A549 (cell line): ENCODE measurements around the gene RAB13.

Source experiments
- CEBPB ChIP-seq, 2 experiments: fragments of >200 bp in 1 of 2; sonication (Bioruptor Twin) in 1 of 2; formaldehyde crosslinking in 1 of 2; IDR thresholded peaks; 2 replicates each; pipeline ENCODE4 v1.6.1; 2012 to 2016
- CHD2 ChIP-seq: fragments of 150-350 bp; IDR thresholded peaks from 2 replicates; pipeline ENCODE4 v1.6.1; 2014; ENCODE audit warnings: low read length; ENCODE audit not compliant: partially characterized antibody
- CTCF ChIP-seq: fragments of >200 bp; sonication (Bioruptor Twin); formaldehyde crosslinking; IDR thresholded peaks from 3 replicates; pipeline ENCODE4 v1.5.1; 2016
- EHF ChIP-seq: fragments of 250-450 bp; sonication (Bioruptor Pico); IDR thresholded peaks from 2 replicates; pipeline ENCODE4 v1.5.0; 2020; ENCODE audit warnings: mild to moderate bottlenecking
- JUNB ChIP-seq: fragments of >200 bp; sonication (Bioruptor Twin); formaldehyde crosslinking; IDR thresholded peaks from 2 replicates; pipeline ENCODE4 v1.6.1; 2016
- MAFK ChIP-seq: fragments of 450-650 bp; IDR thresholded peaks from 2 replicates; pipeline ENCODE4 v1.6.1; 2014; ENCODE audit not compliant: partially characterized antibody
- NPAS2 ChIP-seq: fragments of 250-450 bp; sonication (Bioruptor Pico); IDR thresholded peaks from 2 replicates; pipeline ENCODE4 v1.8.0; 2022; ENCODE audit warnings: mild to moderate bottlenecking, moderate library complexity, borderline replicate concordance
- NR3C1 ChIP-seq: fragments of >200 bp; sonication (Bioruptor Twin); formaldehyde crosslinking; IDR thresholded peaks from 3 replicates; pipeline ENCODE4 v1.6.1; 2017
- POLR2A ChIP-seq: IDR thresholded peaks from 2 replicates; pipeline ENCODE4 v1.6.1; 2012; ENCODE audit warnings: mild to moderate bottlenecking, low read length
- ZFP36 ChIP-seq: fragments of 450-650 bp; IDR thresholded peaks from 2 replicates; pipeline ENCODE4 v1.6.1; 2014; ENCODE audit warnings: borderline replicate concordance; ENCODE audit not compliant: partially characterized antibody

DNA sequence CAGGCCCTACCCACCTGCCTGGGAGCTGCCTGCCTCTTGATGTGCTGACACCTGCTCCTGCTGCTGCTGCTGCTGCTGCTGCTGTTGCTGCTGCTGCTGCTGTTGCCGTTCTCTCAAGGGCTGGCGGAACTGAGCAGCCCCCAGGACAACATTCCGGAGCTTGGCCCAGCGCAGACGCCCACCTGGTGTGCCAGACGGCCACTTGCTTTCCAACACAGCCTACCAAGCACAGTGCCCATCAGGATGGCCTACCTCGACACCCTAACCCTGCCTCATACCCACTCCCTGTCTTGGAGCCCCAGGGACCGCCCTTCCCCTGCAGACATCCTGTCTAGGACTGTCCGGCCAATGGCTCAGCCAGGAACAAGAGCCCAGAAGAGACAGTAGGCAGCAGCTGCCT is 51.4 kb downstream of the RAB13 start:
- no peak for TF ChIP-seq CHD2
- no peak for TF ChIP-seq NR3C1
- no peak for TF ChIP-seq CTCF
- no peak for TF ChIP-seq ZFP36
- no peak for TF ChIP-seq EHF (CRISPR knock-in tag)
- no peak for TF ChIP-seq POLR2A
- no peak for TF ChIP-seq CEBPB (IDR thresholded peaks at IDR 0.05)
- TF ChIP-seq JUNB = no peak
- no peak for TF ChIP-seq NPAS2 (CRISPR knock-in tag)
- no peak for TF ChIP-seq MAFK
